HepG2 (cell line): ENCODE results near the gene PMPCB.

Source experiments
- NR1H2 ChIP-seq: sonication (generic); formaldehyde crosslinking; IDR thresholded peaks from 2 replicates; pipeline ENCODE4 v1.8.1; 2022; ENCODE audit warnings: low read depth, missing genetic modification reagents, borderline replicate concordance
- PCBP2 ChIP-seq: fragments of 200-400 bp; formaldehyde crosslinking; optimal IDR thresholded peaks from 2 replicates; pipeline ENCODE3; 2018; ENCODE audit warnings: low read length, low read depth; ENCODE audit not compliant: poor library complexity, severe bottlenecking
- POLR2AphosphoS5 ChIP-seq: IDR thresholded peaks from 2 replicates; pipeline ENCODE4 v1.6.1; 2012; ENCODE audit warnings: low read depth, low read length
- RXRA ChIP-seq: sonication (generic); formaldehyde crosslinking; IDR thresholded peaks from 2 replicates; pipeline ENCODE4 v1.5.1; 2020; ENCODE audit warnings: missing genetic modification reagents
- TMF1 ChIP-seq: sonication (generic); formaldehyde crosslinking; IDR thresholded peaks from 2 replicates; pipeline ENCODE4 v1.8.1; 2022; ENCODE audit warnings: low read depth, missing genetic modification reagents
- ZNF841 ChIP-seq: sonication (generic); formaldehyde crosslinking; IDR thresholded peaks from 2 replicates; pipeline ENCODE4 v1.8.1; 2023; ENCODE audit warnings: missing genetic modification reagents, borderline replicate concordance
- TF ChIP-seq, protein P1 (sequence below): sonication (generic); formaldehyde crosslinking; IDR thresholded peaks from 2 replicates; pipeline ENCODE4 v1.5.1; 2020; ENCODE audit warnings: mild to moderate bottlenecking, moderate library complexity, missing genetic modification reagents

GRCh38 chr7:103293526-103293925 lies 3.7 kb upstream of the PMPCB start:
- TF ChIP-seq, protein P1, sequence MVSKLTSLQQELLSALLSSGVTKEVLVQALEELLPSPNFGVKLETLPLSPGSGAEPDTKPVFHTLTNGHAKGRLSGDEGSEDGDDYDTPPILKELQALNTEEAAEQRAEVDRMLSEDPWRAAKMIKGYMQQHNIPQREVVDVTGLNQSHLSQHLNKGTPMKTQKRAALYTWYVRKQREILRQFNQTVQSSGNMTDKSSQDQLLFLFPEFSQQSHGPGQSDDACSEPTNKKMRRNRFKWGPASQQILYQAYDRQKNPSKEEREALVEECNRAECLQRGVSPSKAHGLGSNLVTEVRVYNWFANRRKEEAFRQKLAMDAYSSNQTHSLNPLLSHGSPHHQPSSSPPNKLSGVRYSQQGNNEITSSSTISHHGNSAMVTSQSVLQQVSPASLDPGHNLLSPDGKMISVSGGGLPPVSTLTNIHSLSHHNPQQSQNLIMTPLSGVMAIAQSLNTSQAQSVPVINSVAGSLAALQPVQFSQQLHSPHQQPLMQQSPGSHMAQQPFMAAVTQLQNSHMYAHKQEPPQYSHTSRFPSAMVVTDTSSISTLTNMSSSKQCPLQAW (CRISPR knock-in tag), result no peak
- TF ChIP-seq TMF1 (no peak), ZNF841 (no peak), NR1H2 (no peak), POLR2AphosphoS5 (no peak), RXRA (CRISPR knock-in tag) (no peak), PCBP2 (no peak)
